ENCODE data around the gene FLT4. TPM values are rescaled to one million over a fixed set of nuclear protein-coding genes. Genes with fewer than 3 reads are reported as not detected.

Gene FLT4
- total and polyA plus RNA-seq, 2 of the 13 experiments (the other 11 are each of a cell fraction or from before 2014, with no cell fraction given), result not detected

DNA sequence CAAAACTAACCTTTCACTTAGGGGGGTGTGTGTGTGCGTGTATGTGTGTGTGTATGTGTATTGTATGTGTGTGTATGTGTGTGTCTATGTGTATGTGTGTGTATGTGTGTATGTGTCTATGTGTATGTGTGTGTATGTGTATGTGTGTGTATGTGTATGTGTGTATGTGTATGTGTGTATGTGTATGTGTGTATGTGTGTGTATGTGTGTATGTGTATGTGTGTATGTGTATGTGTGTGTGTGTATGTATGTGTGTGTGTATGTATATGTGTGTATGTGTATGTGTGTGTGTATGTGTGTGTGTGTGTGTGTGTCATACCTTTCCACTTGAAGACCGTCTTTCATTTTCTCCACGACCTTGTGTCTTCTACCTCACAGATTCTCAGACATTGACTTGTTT lies 20.8 kb upstream of the FLT4 start (continued):
- peak; percentile 80; the same call in 1 of the 2 replicates for TF ChIP-seq ZNF646 (CRISPR knock-in tag; IDR thresholded peaks at IDR 0.05)
- TF ChIP-seq PLRG1 (conservative IDR thresholded peaks at IDR 0.05), result peak; percentile 94; the same call in 1 of the 2 replicates
- TF ChIP-seq ZNF282 (IDR thresholded peaks at IDR 0.05; ENCODE audit: partially characterized antibody), result peak; percentile 83
- TF ChIP-seq ZZZ3 (CRISPR knock-in tag; IDR thresholded peaks at IDR 0.05; ENCODE audit: borderline replicate concordance), result no peak

GRCh38 chr5:180669661-180670060 lies 20.3 kb upstream of the FLT4 start:
- DNase-seq (ENCODE audit: low spot score) (no peak), FAIRE-seq (no peak), ATAC-seq (peak; percentile 15; the same call in 1 of the 3 replicates)
- Histone ChIP-seq H3K27me3 (ENCODE audit: control insufficient read depth in 1 of 2, insufficient read depth in 2 of 2, low read length in 2 of 2) (peaks cover 0 to 14% of the 10 kb centered on the region in 2 experiments; a peak in 1 of 5 replicates), H3K27ac (ENCODE audit: extremely low read length, insufficient read depth, low read length) (no peak overlapping the region), H3K36me3 (replicated peaks in 1 of 2; ENCODE audit: control insufficient read depth in 1 of 2, insufficient read depth in 2 of 2, low read length in 2 of 2) (no peaks in the 10 kb centered on the region), H3K9me3 (ENCODE audit: low read length) (no peaks in the 10 kb centered on the region), H2AFZ (ENCODE audit: low read length) (no peak overlapping the region), H3K9ac (ENCODE audit: insufficient read depth, low read depth, low read length) (no peak overlapping the region), H4K20me1 (ENCODE audit: insufficient read depth, low read length) (no peaks in the 10 kb centered on the region), H3K4me1 (ENCODE audit: insufficient read depth, low read length) (peaks cover 24% of the 10 kb centered on the region), H3K4me3 (replicated peaks in 1 of 3; ENCODE audit: insufficient read depth in 1 of 3, low read depth in 2 of 3, low read length in 3 of 3) (no peak overlapping the region), H3K4me2 (ENCODE audit: low read depth, low read length) (no peak overlapping the region), H3K79me2 (ENCODE audit: insufficient read depth, low read length) (no peaks in the 10 kb centered on the region)
- ChIA-PET POLR2A (no interaction called here), CTCF (ENCODE audit: low intra/inter-chr PET ratio, low total read pairs) (no interaction called here)
- WGBS (ENCODE audit: low lambda C conversion rate), result 9% methylated on average over 4 of the region's 5 CpGs
- intact Hi-C loops (cut with micrococcal nuclease; ENCODE audit: unreplicated experiment) (loop anchor here (1.0 kb wide), 1 partner anchor 58 kb away; no protein-coding TSS in a partner anchor), in situ Hi-C loops (cut with HindIII; ENCODE audit: extremely low pct_ligation_motif_present, low pct_unique_long_range_greater_than_20kb) (loop anchor here (5.0 kb wide), 1 partner anchor 57 kb away; no protein-coding TSS in a partner anchor)
- BruUV-seq (replicated peaks), result no TSS peak
- no peak for TF ChIP-seq CENPBD1 (CRISPR knock-in tag; IDR thresholded peaks at IDR 0.05; ENCODE audit: borderline replicate concordance, low read depth)
- no peak for TF ChIP-seq SRSF9 (IDR thresholded peaks at IDR 0.05; ENCODE audit: borderline replicate concordance, insufficient read depth, low read depth, low read length, poor library complexity, severe bottlenecking)
- TF ChIP-seq ZNF343 (CRISPR knock-in tag; IDR thresholded peaks at IDR 0.05), result no peak
- no peak for TF ChIP-seq ZNF557 (CRISPR knock-in tag; IDR thresholded peaks at IDR 0.05)
- TF ChIP-seq, protein P1, sequence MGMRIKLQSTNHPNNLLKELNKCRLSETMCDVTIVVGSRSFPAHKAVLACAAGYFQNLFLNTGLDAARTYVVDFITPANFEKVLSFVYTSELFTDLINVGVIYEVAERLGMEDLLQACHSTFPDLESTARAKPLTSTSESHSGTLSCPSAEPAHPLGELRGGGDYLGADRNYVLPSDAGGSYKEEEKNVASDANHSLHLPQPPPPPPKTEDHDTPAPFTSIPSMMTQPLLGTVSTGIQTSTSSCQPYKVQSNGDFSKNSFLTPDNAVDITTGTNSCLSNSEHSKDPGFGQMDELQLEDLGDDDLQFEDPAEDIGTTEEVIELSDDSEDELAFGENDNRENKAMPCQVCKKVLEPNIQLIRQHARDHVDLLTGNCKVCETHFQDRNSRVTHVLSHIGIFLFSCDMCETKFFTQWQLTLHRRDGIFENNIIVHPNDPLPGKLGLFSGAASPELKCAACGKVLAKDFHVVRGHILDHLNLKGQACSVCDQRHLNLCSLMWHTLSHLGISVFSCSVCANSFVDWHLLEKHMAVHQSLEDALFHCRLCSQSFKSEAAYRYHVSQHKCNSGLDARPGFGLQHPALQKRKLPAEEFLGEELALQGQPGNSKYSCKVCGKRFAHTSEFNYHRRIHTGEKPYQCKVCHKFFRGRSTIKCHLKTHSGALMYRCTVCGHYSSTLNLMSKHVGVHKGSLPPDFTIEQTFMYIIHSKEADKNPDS (CRISPR knock-in tag; IDR thresholded peaks at IDR 0.05), result no peak
- TF ChIP-seq, protein P2, sequence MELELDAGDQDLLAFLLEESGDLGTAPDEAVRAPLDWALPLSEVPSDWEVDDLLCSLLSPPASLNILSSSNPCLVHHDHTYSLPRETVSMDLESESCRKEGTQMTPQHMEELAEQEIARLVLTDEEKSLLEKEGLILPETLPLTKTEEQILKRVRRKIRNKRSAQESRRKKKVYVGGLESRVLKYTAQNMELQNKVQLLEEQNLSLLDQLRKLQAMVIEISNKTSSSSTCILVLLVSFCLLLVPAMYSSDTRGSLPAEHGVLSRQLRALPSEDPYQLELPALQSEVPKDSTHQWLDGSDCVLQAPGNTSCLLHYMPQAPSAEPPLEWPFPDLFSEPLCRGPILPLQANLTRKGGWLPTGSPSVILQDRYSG (CRISPR knock-in tag; IDR thresholded peaks at IDR 0.05), result no peak
